GM23248 (cell line): ENCODE measurements around the gene AHRR. TPM values are rescaled to one million over a fixed set of nuclear protein-coding genes. Genes with fewer than 3 reads are reported as not detected.
"Not testable (repeated sequence)": the region's sequence is repeated elsewhere in the genome, so short reads cannot be mapped to it uniquely, and the experiment has no call there.

Experiments
- DNase-seq: peaks from one replicate; pipeline ENCODE4 v3.0.0-alpha.2; 2015
- H2AFZ ChIP-seq: fragments of 200-600 bp; sonication (generic); 2 replicates; pipeline ENCODE4 v1.6.1; 2016; ENCODE audit warnings: antibody characterized with exemption
- H3F3A ChIP-seq: fragments of 200-600 bp; sonication (generic); 2 replicates; pipeline ENCODE4 v1.6.1; 2016; ENCODE audit warnings: mild to moderate bottlenecking, antibody characterized with exemption, mixed run types; ENCODE audit not compliant: insufficient read depth
- H3K27ac ChIP-seq: fragments of 200-600 bp; sonication (generic); 2 replicates; pipeline ENCODE4 v1.5.1; 2016; ENCODE audit warnings: mild to moderate bottlenecking
- H3K27me3 ChIP-seq: fragments of 200-600 bp; sonication (generic); replicated peaks from 2 replicates; pipeline ENCODE4 v1.6.1; 2016; ENCODE audit warnings: mild to moderate bottlenecking; ENCODE audit not compliant: insufficient read depth
- H3K36me3 ChIP-seq: fragments of 200-600 bp; sonication (generic); 2 replicates; pipeline ENCODE4 v1.6.1; 2016; ENCODE audit warnings: low read depth, mild to moderate bottlenecking
- H3K4me1 ChIP-seq: fragments of 200-600 bp; sonication (generic); 2 replicates; pipeline ENCODE4 v1.6.1; 2016; ENCODE audit warnings: mild to moderate bottlenecking; ENCODE audit not compliant: insufficient read depth
- H3K4me2 ChIP-seq: fragments of 200-600 bp; sonication (generic); one replicate; pipeline ENCODE4 v1.6.1; 2016; ENCODE audit warnings: mild to moderate bottlenecking; ENCODE audit not compliant: unreplicated experiment
- H3K4me3 ChIP-seq: fragments of 200-600 bp; sonication (generic); 2 replicates; pipeline ENCODE4 v1.5.1; 2016; ENCODE audit warnings: mild to moderate bottlenecking
- H3K79me2 ChIP-seq: fragments of 200-600 bp; sonication (generic); 2 replicates; pipeline ENCODE4 v1.6.1; 2016; ENCODE audit warnings: mild to moderate bottlenecking; ENCODE audit not compliant: insufficient read depth
- H3K9ac ChIP-seq: fragments of 200-600 bp; sonication (generic); 2 replicates; pipeline ENCODE4 v1.6.1; 2016; ENCODE audit warnings: mild to moderate bottlenecking
- H3K9me2 ChIP-seq: fragments of 200-600 bp; sonication (generic); 2 replicates; pipeline ENCODE4 v1.6.1; 2016; ENCODE audit warnings: mixed run types, mild to moderate bottlenecking, moderate library complexity; ENCODE audit not compliant: insufficient read depth
- H3K9me3 ChIP-seq: fragments of 200-600 bp; sonication (generic); one replicate; pipeline ENCODE4 v1.6.1; 2017; ENCODE audit warnings: low read depth
- H4K20me1 ChIP-seq: fragments of 200-600 bp; sonication (generic); 2 replicates; pipeline ENCODE4 v1.6.0; 2016; ENCODE audit not compliant: insufficient read depth
- EZH2 ChIP-seq: fragments of 200-600 bp; sonication (generic); IDR thresholded peaks from 2 replicates; pipeline ENCODE4 v1.6.1; 2018; ENCODE audit warnings: antibody characterized with exemption, mild to moderate bottlenecking; ENCODE audit not compliant: insufficient read depth, poor library complexity, severe bottlenecking
- EZH2phosphoT487 ChIP-seq: fragments of 200-600 bp; sonication (generic); IDR thresholded peaks from 2 replicates; pipeline ENCODE4 v1.6.1; 2018; ENCODE audit warnings: antibody characterized with exemption, moderate library complexity, mild to moderate bottlenecking, low read depth; ENCODE audit not compliant: insufficient read depth
- WGBS, 2 experiments: methylation state at CpG; one replicate each; pipeline ENCODE4 v1.1.6; 2015 to 2017; ENCODE audit warnings: low lambda C conversion rate in 2 of 2, low coverage in 1 of 2; ENCODE audit errors: missing lambda C conversion rate in 2 of 2; 5-methylcytosine and 5-hydroxymethylcytosine counted together
- in situ Hi-C: fragments of 300-500 bp; cut with MboI; formaldehyde crosslinking; loops from 2 replicates; pipeline ENCODE4 v1.15.0; 2020
- polyA plus RNA-seq: library from polyadenylated mRNA; unstranded; fragments of >200 nt; fragmentation: Nextera tagmentation; extraction: Ambion mirVana; gene quantifications from 2 replicates; pipeline ENCODE4 v1.2.1, GENCODE V29; 2016
- total RNA-seq: library from RNA; depleted of rRNA; stranded (reverse); fragments of >200 nt; shearing (Covaris generic); gene quantifications from 2 replicates; pipeline ENCODE4 v1.2.3, GENCODE V29; 2014; rRNA removed

The AHRR gene
- total and polyA plus RNA-seq, 2 experiments from 2014 or later, result 13.2 to 33.7 TPM

DNA sequence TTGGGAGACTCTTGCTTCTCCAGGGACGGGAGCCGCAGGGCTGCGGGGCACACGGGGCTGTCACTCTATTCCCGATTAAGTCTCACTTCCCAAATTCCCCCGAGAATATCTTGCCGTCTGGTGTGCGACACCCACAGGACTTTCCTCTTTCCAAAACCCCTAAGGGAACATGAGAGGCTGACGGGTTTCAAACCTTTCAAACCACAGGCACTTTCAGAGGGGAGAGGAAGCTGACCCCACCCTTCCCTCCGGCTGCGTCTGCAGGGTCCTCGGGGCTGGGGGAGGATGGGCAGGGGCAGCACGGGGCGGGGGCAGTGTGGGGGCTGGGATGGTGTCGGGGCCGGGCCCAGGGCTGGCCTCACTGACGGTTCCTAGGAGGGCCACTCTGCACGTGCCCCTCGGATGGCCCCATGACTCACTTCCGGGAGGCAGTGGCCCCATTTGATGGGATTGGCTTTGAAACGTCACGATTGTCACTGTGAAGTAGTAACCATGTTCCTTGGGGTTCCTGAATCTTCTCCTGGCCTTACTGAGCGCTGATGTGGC lies 164.5 kb downstream of the AHRR start:
- H3K9ac ChIP-seq, result no peak overlapping the region
- no peak overlapping the region for H3K4me2 ChIP-seq
- H3K27ac ChIP-seq, result no peak overlapping the region
- no peaks in the 10 kb centered on the region for H3K36me3 ChIP-seq
- 20 to 31% methylated on average over 17 to 23 of the region's 23 CpGs for WGBS, 2 experiments
- in situ Hi-C loops, result no loop called here
- no peak overlapping the region for H3K4me3 ChIP-seq
- DNase-seq, result peak; percentile 28
- H3K27me3 ChIP-seq, result no peaks in the 10 kb centered on the region; the same call in 1 of the 2 replicates
- no peaks in the 10 kb centered on the region for H3K9me2 ChIP-seq
- TF ChIP-seq EZH2phosphoT487 (no peak), EZH2 (no peak)
- no peaks in the 10 kb centered on the region for H3K4me1 ChIP-seq
- no peaks in the 10 kb centered on the region for H4K20me1 ChIP-seq
- no peaks in the 10 kb centered on the region for H3K9me3 ChIP-seq
- H2AFZ ChIP-seq, result no peak overlapping the region
- no peaks in the 10 kb centered on the region for H3F3A ChIP-seq
- H3K79me2 ChIP-seq, result no peaks in the 10 kb centered on the region

DNA sequence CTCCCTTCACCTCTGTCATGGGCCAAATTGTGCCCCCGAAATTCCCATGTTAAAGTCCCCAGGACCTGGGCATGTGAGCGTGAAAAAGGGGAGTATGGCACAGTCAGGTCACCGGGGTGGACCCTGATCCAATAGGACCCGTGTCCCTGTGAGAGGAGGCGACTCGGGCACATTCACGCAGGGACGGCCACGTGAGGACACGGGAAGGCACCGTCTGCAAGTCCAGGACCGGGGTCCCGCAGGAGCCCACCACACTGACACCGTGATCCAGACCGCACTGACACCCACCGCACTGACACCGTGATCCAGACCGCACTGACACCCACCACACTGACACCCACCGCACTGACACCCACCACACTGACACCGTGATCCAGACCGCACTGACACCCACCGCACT lies 165.1 kb downstream of the AHRR start:
- WGBS, 2 experiments, result 96 to 98% methylated on average over 17 to 18 of the region's 22 CpGs
- H4K20me1 ChIP-seq, in situ Hi-C loops, H3K9me2 ChIP-seq, H3K4me3 ChIP-seq, H3K9ac ChIP-seq, H3K4me1 ChIP-seq, H3F3A ChIP-seq, H2AFZ ChIP-seq, H3K9me3 ChIP-seq, H3K4me2 ChIP-seq, H3K27ac ChIP-seq, H3K79me2 ChIP-seq, DNase-seq, H3K27me3 ChIP-seq, H3K36me3 ChIP-seq: not testable (repeated sequence)

Other genes starting within 250 kb of the AHRR start
- gene PLEKHG4B, start 229.5 kb upstream of the AHRR start, total RNA-seq, result not detected in 2 replicates
- gene PLEKHG4B, start 229.5 kb upstream of the AHRR start, polyA plus RNA-seq, result not detected in 2 replicates
- gene LRRC14B, start 130.2 kb upstream of the AHRR start, total RNA-seq, result not detected in 2 replicates
- gene LRRC14B, start 130.2 kb upstream of the AHRR start, polyA plus RNA-seq, result not detected in 2 replicates
- gene CCDC127, start 103.6 kb upstream of the AHRR start, total RNA-seq, result 6.3 and 7.5 TPM in 2 replicates
- gene CCDC127, start 103.6 kb upstream of the AHRR start, polyA plus RNA-seq, result 10.4 and 11.3 TPM in 2 replicates
- gene SDHA, start 103.4 kb upstream of the AHRR start, total RNA-seq, result 64.1 and 71.5 TPM in 2 replicates
- 95.9 and 99.2 TPM in 2 replicates for gene SDHA, start 103.4 kb upstream of the AHRR start, polyA plus RNA-seq
- 117 and 131 TPM in 2 replicates for gene PDCD6, start 50.1 kb upstream of the AHRR start, total RNA-seq
- gene PDCD6, start 50.1 kb upstream of the AHRR start, polyA plus RNA-seq, result 199 and 200 TPM in 2 replicates
- 32.4 and 39.9 TPM in 2 replicates for gene EXOC3, start 121.5 kb downstream of the AHRR start, total RNA-seq
- 40.9 and 43.0 TPM in 2 replicates for gene EXOC3, start 121.5 kb downstream of the AHRR start, polyA plus RNA-seq
- 1.7 and 2.8 TPM in 2 replicates for gene SLC9A3, start 202.7 kb downstream of the AHRR start, total RNA-seq
- 1.2 and 1.5 TPM in 2 replicates for gene SLC9A3, start 202.7 kb downstream of the AHRR start, polyA plus RNA-seq